Measurements from ENCODE around the gene CLNS1A. TPM values are rescaled to one million over a fixed set of nuclear protein-coding genes. Genes with fewer than 3 reads are reported as not detected.

Gene CLNS1A
- total RNA-seq, 4 donors from 2014 or later, result 33.0 to 90.0 (median 56.7) TPM

- Histone ChIP-seq H3K27me3 (no peaks in the 10 kb centered on the region), H3K4me1 (peaks cover 0 to 6% (median 2%) of the 10 kb centered on the region in 4 donors), H3K36me3 (peaks cover 0 to 7% (median 0%) of the 10 kb centered on the region in 3 donors), H3K27ac (no peak overlapping the region), H3K9me3 (no peaks in the 10 kb centered on the region), H3K4me3 (no peak overlapping the region)
- TF ChIP-seq POLR2A (IDR thresholded peaks at IDR 0.05) (no peak), CTCF (IDR thresholded peaks at IDR 0.05) (no peak)
- DNase-seq, result no peak
Measured at GRCh38 chr11:77598195-77598594, 39.4 kb downstream of the CLNS1A start.

GRCh38 chr11:77596626-77597025 is 41.0 kb downstream of the CLNS1A start:
- DNase-seq, result no peak
- peaks cover 0 to 7% (median 0%) of the 10 kb centered on the region in 3 donors for H3K36me3 ChIP-seq
- TF ChIP-seq POLR2A (IDR thresholded peaks at IDR 0.05) (no peak), CTCF (IDR thresholded peaks at IDR 0.05) (no peak)
- H3K27ac ChIP-seq, result no peak overlapping the region
- H3K27me3 ChIP-seq, result no peaks in the 10 kb centered on the region
- H3K4me1 ChIP-seq, result no peaks in the 10 kb centered on the region
- no peak overlapping the region for H3K4me3 ChIP-seq
- no peaks in the 10 kb centered on the region for H3K9me3 ChIP-seq

GRCh38 chr11:77593883-77594282 is 43.7 kb downstream of the CLNS1A start:
- Histone ChIP-seq H3K4me3 (peak overlapping the region in 1 of 4 donors; percentile 2), H3K36me3 (peaks cover 0 to 7% (median 0%) of the 10 kb centered on the region in 3 donors), H3K4me1 (peaks cover 0 to 2% (median 0%) of the 10 kb centered on the region in 4 donors), H3K27ac (no peak overlapping the region), H3K27me3 (no peaks in the 10 kb centered on the region), H3K9me3 (no peaks in the 10 kb centered on the region)
- no peak for TF ChIP-seq CTCF (IDR thresholded peaks at IDR 0.05)
- no peak for TF ChIP-seq POLR2A (IDR thresholded peaks at IDR 0.05)
- no peak for DNase-seq

GRCh38 chr11:77592727-77593126 is 44.9 kb downstream of the CLNS1A start:
- no peak for TF ChIP-seq POLR2A (IDR thresholded peaks at IDR 0.05)
- TF ChIP-seq CTCF (IDR thresholded peaks at IDR 0.05), result no peak

GRCh38 chr11:77590194-77590782 is 47.3 kb downstream of the CLNS1A start:
- TF ChIP-seq CTCF (IDR thresholded peaks at IDR 0.05), result peak in 3 of 6 experiments; percentile 35 to 48 (median 40)
- no peak for TF ChIP-seq POLR2A (IDR thresholded peaks at IDR 0.05)
- H3K4me1 ChIP-seq, result peaks cover 0 to 6% (median 0%) of the 10 kb centered on the region in 4 donors
- peak in 1 of 3 donors; percentile 65 for DNase-seq
- H3K4me3 ChIP-seq, result peak overlapping the region; percentile 53 to 80 (median 62)
- peak overlapping the region; percentile 69 to 95 (median 78) for H3K27ac ChIP-seq
- H3K27me3 ChIP-seq, result no peaks in the 10 kb centered on the region
- H3K9me3 ChIP-seq, result no peaks in the 10 kb centered on the region
- peaks cover 0 to 7% (median 0%) of the 10 kb centered on the region in 3 donors for H3K36me3 ChIP-seq

More at GRCh38 chr11:77592727-77593126, 44.9 kb downstream of the CLNS1A start:
- peak overlapping the region in 1 of 4 donors; percentile 54 for H3K4me3 ChIP-seq
- DNase-seq, result no peak
- H3K9me3 ChIP-seq, result no peaks in the 10 kb centered on the region
- peaks cover 0 to 6% (median 0%) of the 10 kb centered on the region in 4 donors for H3K4me1 ChIP-seq
- H3K36me3 ChIP-seq, result peaks cover 0 to 7% (median 0%) of the 10 kb centered on the region in 3 donors
- peak overlapping the region in 1 of 4 donors; percentile 42 for H3K27ac ChIP-seq
- H3K27me3 ChIP-seq, result no peaks in the 10 kb centered on the region
